HG03025 (cell line): Measurements from ENCODE around the gene ACSL4.
"Not testable (repeated sequence)": the region's sequence is repeated elsewhere in the genome, so short reads cannot be mapped to it uniquely, and the experiment has no call there.

ENCODE experiments used
- ATAC-seq: cut with Tn5 transposase; IDR thresholded peaks from one replicate; pipeline ENCODE4 v1.9.1; 2021; ENCODE audit warnings: mild to moderate bottlenecking, moderate library complexity; ENCODE audit not compliant: unreplicated experiment, low FRiP score

The ACSL4 gene

GRCh38 chrX:109732017-109732801, 848 bp downstream of the ACSL4 start:
- ATAC-seq = peak; percentile 36

GRCh38 chrX:109728173-109728535, 4.9 kb downstream of the ACSL4 start:
- no peak for ATAC-seq

GRCh38 chrX:109724971-109725370, 8.1 kb downstream of the ACSL4 start:
- not testable (repeated sequence) for ATAC-seq

- ATAC-seq = no peak
These were observed 12.1 kb downstream of the ACSL4 start for GRCh38 chrX:109720947-109721346.

GRCh38 chrX:109719264-109719663, 13.8 kb downstream of the ACSL4 start:
- no peak for ATAC-seq

GRCh38 chrX:109716431-109717028, 16.5 kb downstream of the ACSL4 start:
- ATAC-seq = no peak

- no peak for ATAC-seq
These were observed 18.6 kb downstream of the ACSL4 start for GRCh38 chrX:109714340-109714958.

GRCh38 chrX:109710181-109710580, 22.9 kb downstream of the ACSL4 start:
- no peak for ATAC-seq

- peak; percentile 61 for ATAC-seq
These were observed 23.9 kb downstream of the ACSL4 start for GRCh38 chrX:109709129-109709631.

- no peak for ATAC-seq
These were observed 25.3 kb downstream of the ACSL4 start for GRCh38 chrX:109707720-109708119.

- ATAC-seq = no peak
These were observed 25.7 kb downstream of the ACSL4 start for GRCh38 chrX:109707319-109707718.

GRCh38 chrX:109704563-109704962, 28.5 kb downstream of the ACSL4 start:
- peak; percentile 71 for ATAC-seq

GRCh38 chrX:109697855-109698254, 35.2 kb downstream of the ACSL4 start:
- ATAC-seq = no peak

- ATAC-seq = no peak
These were observed 36.8 kb downstream of the ACSL4 start for GRCh38 chrX:109696146-109696740.

GRCh38 chrX:109695637-109696036, 37.4 kb downstream of the ACSL4 start:
- no peak for ATAC-seq

- ATAC-seq = no peak
These were observed 41.3 kb downstream of the ACSL4 start for GRCh38 chrX:109691752-109692151.

- no peak for ATAC-seq
These were observed 41.8 kb downstream of the ACSL4 start for GRCh38 chrX:109691277-109691676.

- ATAC-seq = no peak
These were observed 45.2 kb downstream of the ACSL4 start for GRCh38 chrX:109687903-109688302.

- no peak for ATAC-seq
These were observed 47.4 kb downstream of the ACSL4 start for GRCh38 chrX:109685656-109686078.

GRCh38 chrX:109684136-109684535, 48.9 kb downstream of the ACSL4 start:
- no peak for ATAC-seq

GRCh38 chrX:109681475-109682081, 51.5 kb downstream of the ACSL4 start:
- ATAC-seq = no peak
